ENCODE data around the gene STK32A. TPM values are rescaled to one million over a fixed set of nuclear protein-coding genes. Genes with fewer than 3 reads are reported as not detected.

The STK32A gene
- total RNA-seq, 1 donor from 2014 or later, result 3.0 TPM

DNA sequence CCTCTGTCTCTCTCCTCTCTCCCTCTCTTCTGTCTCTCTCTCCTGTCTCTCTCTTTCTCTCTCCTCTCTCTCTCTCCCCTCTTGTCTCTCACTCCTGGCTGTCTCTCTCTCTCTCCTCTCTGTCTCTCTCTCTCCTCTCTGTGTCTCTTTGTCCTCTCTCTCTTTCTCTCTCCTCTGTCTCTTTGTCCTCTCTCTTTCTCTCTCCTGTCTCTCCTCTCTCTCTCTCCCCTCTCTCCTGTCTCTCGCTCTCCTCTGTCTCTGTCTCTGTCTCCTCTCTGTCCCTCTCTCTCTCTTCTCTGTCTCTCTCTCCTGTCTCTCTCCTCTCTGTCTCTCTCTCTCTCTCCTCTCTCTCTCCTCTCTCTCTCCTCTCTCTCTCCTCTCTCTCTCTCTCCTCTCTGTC is 25.0 kb downstream of the STK32A start:
- no peak for DNase-seq (ENCODE audit: low read depth)

DNA sequence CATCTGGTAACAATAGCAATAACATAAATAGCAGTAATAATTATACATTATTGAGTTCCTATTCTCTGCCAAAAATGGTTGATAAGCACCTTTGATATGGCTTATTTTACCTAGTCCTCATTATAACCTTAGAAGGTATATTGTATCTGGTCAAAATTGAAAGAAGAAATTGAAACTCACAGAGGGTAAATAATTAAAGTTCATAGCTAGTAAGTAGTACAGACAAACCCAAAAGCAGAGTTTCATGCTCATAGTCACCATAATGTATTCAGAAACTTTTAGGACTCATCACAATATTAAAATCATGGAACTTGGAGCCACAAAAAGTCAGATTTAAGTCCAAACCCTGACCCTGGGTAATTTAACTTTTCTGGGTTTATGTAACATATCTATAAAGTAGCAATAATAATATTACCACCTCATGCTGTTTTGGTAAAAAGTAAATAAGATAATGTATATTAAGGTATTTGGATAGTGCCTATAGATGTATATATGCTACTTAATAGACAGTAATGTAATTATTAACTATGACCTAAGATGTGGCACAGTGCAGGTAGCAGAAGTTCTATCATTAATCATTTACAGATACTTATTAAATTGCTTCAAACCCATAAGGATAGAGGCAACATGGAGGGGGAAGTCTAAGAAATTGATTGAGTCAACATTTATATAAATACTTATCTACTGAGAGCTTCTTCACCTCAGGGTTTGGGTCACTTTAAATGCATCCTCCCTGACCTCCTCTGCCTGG is 32.4 kb downstream of the STK32A start:
- no peak for DNase-seq (ENCODE audit: low read depth)

DNA sequence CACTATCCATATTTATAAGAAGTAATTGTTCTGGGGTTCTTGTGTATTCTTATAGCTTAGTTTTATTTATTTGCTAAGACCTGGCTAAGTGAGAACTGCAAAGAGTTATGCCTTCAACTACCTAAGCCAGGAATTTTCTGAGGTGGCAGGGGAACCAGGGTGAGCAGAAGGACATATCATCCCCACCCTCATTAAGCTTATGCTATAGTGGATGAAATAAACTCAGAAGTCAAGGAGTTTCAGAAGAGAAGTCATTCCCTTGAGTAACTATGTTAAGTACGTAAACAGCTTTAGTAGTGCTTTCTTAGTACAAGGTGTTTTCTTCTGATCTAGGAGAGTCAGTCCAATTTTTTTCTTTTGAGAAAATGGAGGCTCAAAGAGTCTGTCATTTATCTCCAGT is 41.7 kb downstream of the STK32A start:
- no peak for DNase-seq (ENCODE audit: low read depth)

DNA sequence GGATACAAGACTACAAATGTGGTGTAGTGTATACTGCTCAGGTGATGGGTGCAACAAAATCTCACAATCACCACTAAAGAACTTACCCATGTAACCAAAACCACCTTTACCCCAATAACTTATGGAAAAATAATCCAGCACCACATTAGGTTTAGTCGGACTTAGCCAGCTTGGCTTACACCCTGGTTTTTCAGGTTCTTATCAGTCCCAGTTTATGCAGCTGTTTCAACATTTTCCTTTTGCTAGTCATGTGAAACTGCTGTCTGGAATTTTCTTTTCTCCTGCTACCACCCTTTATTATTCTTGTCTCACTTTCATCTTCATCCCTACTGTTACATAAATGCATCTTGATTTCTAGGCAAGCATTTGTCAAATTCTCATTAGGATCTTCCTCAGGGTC is 51.5 kb downstream of the STK32A start:
- no peak for DNase-seq (ENCODE audit: low read depth)

DNA sequence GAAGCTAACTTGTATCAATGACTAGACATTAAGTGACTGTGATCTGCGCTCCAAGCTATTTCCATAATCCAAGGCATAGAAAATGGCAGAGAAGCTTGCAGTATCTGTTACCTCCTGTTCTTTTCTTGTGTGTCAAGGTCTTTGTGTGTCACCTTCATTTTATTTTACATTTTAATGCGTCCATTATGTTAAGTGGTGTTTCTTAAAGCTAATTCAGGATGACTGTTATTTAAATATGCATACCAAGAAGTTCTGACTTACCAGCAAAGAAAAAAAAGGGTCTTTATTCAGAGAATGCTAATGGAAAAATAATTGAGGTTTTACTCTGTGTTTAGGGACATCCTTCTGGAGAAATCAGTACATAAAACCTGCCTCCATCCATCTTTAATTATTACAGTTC is 52.3 kb downstream of the STK32A start:
- no peak for DNase-seq (ENCODE audit: low read depth)

DNA sequence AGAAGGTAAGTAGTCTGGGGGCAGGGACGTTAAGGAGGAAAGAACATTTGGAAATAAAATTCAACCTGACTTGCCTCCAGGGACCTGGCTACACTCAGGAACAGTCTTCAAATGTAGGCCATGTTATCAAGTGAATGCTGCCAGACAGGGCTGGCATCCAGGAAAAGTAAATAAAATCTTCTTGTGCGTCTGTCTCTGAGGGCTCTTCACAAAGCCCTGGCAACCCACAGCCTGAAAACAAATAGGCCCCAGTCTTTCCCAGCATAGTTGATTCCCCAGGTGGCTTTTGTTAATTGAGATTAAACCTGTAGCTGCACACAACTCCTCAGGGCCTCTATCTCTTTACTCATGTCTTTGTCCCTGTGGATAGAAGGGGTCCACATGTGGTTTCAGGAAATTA is 55.4 kb downstream of the STK32A start:
- DNase-seq (ENCODE audit: low read depth), result no peak

DNA sequence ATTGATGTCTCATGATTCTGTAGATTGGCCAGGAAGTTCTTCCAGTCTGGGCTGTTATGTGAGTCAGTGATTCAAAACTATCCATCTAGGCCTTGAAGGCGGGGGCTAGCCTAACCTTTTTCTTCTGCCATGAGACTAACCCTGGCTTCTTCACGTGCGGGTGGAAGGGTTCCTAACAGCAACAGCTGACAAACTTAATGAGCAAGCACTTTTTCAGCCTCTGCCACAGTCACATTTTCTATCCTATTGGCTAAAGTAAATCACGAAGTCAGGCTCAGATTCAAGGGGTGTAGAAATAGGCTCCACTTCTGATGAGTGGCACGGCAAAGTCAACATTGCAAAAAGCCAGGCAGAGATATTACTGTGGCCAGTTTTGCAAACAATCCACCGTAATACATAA is 68.4 kb downstream of the STK32A start:
- no peak for DNase-seq (ENCODE audit: low read depth)

DNA sequence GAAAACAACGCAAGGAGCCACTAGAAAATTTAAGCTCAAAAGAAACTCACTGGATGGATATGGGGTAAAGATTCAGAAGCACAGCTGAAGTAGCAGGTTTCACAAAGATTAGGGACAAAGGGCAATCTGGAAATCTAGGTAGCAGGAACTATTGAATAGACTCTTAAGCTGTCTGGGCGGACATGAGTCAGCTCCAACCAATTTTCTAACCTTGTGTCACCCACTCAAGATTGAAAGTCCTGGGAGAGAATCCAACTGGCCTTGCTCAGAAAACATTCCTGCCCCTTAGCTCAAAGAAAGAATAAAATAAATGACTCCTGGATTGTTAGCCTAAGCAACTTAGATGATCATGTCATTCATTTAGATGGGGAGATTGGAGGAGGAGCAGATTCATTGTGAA is 69.2 kb downstream of the STK32A start:
- DNase-seq (ENCODE audit: low read depth), result peak; percentile 96

DNA sequence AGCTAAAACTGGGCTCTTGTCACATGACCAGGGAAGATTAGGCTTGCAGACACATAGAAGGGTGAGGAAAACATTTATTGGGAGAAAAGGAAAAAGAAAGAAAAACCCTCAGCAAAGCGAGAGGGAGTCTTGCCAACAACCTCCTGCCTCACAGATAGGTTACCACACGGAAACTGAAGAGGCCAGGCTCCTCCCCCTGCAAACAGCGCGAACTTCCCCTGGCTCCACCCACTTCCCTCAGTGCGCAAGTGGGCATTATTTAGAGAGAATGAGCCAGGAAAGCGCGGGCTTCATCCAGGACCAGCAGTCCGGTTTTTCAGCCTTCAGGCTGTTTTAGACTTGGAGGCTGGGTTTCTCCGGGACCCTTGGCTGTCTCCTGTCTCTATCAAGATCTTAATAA is 70.3 kb downstream of the STK32A start:
- DNase-seq (ENCODE audit: low read depth), result no peak

DNA sequence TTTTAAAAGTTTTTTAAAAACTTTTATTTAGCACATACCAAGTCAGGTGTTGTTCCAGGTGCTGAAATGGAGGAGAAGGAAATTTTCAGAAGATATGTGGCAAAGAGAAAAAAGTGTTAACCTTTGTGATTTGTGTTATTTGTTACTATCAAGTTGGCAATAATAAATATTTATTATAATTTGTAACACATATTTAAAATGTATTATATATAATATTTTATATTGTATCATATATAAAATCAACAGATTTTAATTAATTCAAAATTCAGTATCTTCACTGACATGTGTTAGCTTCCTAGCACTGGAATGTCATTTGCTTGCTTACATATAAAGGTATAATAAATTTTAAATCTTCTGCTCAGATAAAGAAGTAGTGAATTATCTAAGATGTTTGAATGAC is 71.5 kb downstream of the STK32A start:
- no peak for DNase-seq (ENCODE audit: low read depth)

DNA sequence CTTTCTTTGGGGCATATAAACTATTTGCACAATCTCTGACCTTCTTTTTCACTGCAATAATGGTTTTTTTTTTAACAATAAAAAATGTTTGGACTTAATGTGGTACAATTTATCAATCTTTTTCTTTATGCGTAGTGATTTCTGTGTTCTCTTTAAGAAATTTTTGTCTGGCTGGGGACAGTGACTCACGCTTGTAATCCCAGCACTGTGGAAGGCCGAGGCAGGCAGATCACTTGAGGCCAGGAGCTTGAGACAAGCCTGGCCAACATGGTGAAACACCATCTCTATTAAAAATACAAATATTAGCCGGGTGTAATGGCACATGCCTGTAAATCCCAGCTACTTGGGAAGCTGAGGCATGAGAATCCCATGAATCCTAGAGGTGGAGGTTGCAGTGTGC is 72.3 kb downstream of the STK32A start:
- DNase-seq (ENCODE audit: low read depth), result no peak

DNA sequence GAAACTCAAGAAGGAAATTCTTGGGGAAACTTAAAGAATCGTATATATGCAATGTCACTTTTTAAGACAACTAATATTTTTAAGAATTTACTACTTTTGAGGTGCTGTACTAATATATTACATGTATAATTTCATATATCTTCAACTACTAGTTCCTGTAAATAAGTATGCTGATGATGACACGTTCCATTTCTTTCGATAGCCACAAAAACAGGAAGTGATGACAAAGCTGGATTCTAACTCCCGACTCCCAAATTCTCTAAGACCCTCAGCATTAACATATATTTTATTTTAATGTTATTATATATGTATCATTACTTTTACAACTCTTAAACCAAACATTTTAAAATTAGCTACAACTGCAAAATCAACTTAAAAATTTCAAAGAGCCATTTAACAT is 74.8 kb downstream of the STK32A start:
- no peak for DNase-seq (ENCODE audit: low read depth)

DNA sequence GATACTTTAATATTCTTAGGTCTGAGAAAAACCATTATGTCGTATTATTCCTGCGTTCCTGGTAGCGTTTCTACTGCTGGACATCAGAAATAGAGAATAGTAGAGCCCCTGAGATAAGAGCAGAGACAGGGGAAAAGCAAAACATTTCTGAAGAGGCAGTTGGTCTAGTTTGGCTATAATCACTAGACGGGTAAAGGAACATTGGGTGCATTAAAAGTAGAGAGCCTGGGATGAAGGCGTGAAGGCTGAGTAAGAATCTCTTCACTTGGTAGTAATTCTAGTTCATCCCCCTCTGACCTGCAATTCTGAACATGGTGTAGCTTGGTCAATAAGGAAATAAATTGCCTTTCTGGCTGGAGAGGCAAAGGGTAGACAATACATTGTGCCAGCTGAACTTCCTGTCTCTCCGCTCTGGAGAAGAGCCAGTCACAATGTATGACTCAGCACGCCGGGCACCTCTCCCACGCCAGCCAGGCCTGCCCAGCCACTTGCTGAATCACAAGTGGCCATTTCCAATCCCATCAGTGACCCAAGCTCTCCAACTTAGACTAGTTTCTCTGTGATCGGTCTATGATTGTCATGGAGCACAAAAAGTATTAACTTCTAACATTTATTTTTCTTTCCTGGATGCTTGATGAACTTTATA is 75.4 kb downstream of the STK32A start:
- DNase-seq (ENCODE audit: low read depth), result peak; percentile 96

DNA sequence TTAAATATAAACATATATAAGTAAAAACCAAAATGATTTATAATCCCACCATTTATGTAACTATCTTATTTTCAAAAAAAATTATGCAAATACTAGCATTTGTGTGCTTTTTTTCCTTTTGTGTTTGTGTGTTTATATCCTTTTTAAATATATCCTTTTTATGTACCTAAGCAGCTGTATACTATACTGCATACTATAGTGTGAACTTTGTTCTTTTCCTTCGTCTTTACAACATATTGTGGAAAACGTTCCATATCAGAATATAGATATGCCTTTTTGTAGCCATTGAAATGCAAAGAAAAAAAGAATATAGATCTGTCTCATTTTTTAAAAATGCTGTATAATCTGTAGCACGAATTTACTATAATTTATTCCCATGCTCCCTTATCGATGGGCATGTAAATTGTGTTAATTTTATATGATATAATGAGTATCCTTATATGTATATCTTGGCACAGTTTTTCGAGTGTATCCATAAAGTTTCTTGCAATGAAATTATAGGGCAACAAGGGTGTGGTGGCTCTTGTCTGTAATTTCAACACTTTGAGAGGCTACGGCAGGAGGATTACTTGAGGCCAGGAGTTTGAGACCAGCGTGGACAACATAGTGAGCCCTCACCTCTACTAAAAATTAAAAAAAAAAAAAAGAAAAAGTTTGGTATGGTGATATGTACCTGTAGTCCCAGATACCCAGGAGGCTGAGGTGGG is 83.3 kb downstream of the STK32A start:
- no peak for DNase-seq (ENCODE audit: low read depth)

DNA sequence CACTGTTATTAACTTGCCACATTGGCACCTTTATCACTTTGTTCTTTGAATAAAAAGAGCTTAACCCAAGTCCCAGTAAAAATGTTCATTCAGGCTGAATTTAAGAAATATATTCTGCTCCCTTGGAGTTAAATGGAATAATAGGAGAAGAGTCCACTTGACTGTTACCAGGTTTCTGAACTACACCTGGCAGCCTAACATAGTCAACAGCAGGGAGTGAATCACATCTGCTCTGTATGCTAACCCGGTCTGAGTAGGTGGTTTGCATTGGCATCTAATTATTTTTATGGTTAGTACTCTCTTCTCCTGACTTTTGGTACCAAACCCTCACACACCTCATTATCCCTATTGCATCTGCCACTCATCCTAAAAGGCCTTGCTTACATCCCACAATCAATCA is 86.7 kb downstream of the STK32A start:
- DNase-seq (ENCODE audit: low read depth), result no peak

DNA sequence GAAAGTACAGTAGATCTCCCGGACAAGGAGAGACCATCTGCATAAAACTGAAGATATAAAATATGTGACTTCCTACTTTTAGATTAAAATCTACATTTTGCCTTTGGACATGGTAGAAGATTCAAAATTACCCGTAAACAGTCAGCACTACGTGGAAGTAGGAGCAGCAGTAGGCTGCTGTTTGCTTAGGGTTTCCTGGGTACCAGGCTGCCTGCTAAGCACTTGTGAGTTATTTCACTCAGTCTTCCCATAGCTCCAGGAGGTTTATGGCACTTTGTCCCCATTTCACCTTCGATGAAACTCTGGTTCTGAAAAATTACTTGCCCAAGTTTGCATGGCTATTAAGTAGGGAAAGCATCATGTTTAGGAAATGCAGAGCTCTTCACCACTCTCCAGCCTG is 92.6 kb downstream of the STK32A start:
- no peak for DNase-seq (ENCODE audit: low read depth)

DNA sequence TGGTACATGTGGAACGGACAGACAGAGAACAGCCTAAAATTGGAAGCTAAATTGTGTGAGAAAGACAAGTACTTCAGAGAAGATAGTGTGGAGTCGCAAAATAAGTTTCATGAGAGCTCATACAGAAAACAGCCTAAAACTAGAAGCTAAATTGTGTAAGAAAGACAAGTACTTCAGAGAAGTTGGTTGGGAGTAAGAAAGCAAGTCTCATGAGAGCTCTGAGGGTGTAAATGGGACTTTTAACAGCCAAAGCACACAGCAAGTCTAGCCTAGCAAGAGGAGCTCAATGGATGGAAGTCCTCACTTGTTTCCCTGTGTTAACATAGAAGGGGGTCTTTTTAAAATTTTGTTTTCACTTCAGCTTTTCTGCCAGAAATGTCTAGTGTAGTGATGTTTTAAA is 93.1 kb downstream of the STK32A start:
- DNase-seq (ENCODE audit: low read depth), result no peak

DNA sequence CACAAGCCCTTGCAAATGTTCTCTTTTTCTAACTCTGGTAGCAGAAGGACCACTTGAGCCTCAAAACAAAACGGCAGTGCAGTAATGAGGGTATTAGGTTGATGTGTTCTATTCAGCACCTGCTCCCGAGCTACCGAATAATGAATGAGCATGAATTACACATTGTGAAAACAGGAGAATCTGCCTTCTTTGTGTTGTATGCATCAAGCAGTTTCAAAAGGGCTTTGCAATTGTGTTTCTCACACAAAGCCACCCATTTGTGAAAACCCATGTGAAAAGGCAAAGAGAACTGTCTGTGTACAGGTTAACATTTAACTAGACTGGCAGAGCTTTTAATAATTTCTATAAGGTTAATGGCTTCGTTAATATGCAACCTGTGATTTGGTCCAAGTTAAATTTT is 97.8 kb downstream of the STK32A start:
- DNase-seq (ENCODE audit: low read depth), result peak; percentile 82

DNA sequence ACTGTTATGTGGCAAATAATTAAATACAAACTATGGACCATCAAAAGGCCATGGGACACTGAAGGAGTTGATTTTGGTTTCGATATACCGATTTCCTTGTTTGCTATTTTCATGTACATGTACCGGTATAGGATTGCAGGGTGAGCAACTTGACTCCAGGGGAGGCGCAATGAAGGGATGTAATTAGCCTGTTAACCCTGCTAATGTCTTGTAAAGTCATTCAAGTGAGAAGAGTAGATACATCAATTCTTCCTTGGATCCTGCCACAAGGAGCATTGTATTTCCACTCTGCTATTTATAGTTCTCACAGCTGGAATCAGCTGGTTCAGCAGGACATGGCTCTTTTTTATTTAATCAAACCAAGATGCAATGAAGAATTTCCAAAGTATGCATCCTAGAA is 102.0 kb downstream of the STK32A start:
- DNase-seq (ENCODE audit: low read depth), result peak; percentile 32

DNA sequence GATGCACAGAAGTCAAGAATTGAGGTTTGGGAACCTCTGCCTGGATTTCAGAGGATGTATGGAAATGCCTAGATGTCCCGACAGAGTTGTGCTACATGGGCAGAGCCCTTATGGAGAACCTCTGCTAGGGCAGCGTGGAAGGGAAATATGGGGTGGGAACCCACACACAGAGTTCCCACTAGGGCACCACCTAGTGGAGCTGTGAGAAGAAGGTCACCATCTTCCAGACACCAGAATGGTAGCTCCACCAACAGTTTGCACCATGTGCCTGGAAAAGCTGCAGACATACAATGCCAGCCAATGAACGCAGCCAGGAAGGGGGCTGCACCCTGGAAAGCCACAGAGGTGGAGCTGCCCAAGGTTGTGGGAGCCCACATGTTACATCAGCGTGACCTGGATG is 104.5 kb downstream of the STK32A start:
- no peak for DNase-seq (ENCODE audit: low read depth)

DNA sequence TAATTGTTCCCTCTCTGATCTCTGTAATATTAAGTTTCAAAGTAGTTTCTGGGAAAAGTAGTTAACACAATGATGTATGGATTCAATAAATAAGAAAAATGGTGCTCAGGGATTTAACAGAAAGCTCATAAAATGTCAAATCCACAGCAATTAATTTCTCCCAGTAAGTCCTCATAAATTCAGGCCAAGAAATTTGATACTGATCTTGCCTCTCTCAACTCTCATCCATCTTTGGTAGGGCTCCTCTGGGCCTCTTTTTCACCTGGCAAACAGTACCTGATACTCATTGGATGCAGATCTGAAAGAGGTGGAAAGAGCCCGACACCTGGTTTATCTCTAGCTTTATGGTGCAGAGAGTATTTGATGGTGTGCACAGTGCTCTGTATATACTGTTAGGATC is 106.1 kb downstream of the STK32A start:
- DNase-seq (ENCODE audit: low read depth), result no peak

DNA sequence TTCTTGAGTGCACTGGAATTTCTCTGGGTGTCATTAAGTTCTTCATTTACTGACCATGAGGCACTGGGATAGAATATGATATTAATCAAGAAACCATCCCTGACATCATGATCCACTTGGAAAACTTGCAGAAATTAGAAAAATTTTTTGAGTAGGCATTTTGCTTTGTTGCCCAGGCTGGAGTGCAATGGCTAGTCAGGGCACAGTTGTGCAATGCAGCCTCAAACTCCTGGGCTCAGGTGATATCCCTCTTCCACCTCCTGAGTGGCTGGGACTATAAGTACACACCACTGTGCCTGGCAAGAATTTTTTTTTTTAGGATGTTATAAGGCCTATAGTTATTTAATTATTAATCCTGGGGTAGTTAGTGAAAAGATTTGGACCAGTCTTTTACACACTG is 106.5 kb downstream of the STK32A start:
- DNase-seq (ENCODE audit: low read depth), result no peak

DNA sequence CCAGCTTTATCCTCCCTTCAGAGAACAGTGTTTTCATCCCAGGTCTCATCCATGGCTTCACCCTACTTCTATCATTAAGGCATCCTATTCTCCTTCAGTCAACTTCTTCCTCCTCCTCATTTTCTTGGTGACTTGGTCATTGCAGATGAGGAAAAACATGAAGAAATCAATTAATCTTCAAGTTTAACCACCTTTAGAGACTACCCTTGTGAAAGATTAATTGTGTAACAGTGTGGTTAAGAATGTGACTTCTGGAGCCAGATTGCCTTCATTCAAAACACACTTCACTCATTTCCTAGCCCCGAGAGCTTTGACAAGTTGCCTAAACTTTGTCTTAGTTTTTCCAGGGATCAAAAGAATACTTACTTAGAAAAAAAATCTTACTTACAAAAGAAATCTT is 110.0 kb downstream of the STK32A start:
- peak; percentile 70 for DNase-seq (ENCODE audit: low read depth)

Data from renal cortical epithelial cell (primary cell).